CD1c-positive myeloid dendritic cell (primary cell): ENCODE data around the gene TFR2.
"Not testable (repeated sequence)": the region's sequence is repeated elsewhere in the genome, so short reads cannot be mapped to it uniquely, and the experiment has no call there.

Experiments used
- DNase-seq: peaks from one replicate; pipeline ENCODE4 v3.0.0-alpha.2; 2016; ENCODE audit errors: extremely low spot score

TFR2 gene

GRCh38 chr7:100678291-100678984, 37.1 kb upstream of the TFR2 start:
- DNase-seq: no peak

GRCh38 chr7:100677308-100678267, 36.2 kb upstream of the TFR2 start:
- DNase-seq: no peak

GRCh38 chr7:100676501-100677306, 35.4 kb upstream of the TFR2 start:
- no peak for DNase-seq

GRCh38 chr7:100675581-100676350, 34.4 kb upstream of the TFR2 start:
- DNase-seq: peak; percentile 83

GRCh38 chr7:100675105-100675451, 33.7 kb upstream of the TFR2 start:
- no peak for DNase-seq

- peak; percentile 59 for DNase-seq
These were observed 33.2 kb upstream of the TFR2 start for GRCh38 chr7:100674411-100675104.

GRCh38 chr7:100673942-100674410, 32.6 kb upstream of the TFR2 start:
- DNase-seq: peak; percentile 45

GRCh38 chr7:100673302-100673941, 32.1 kb upstream of the TFR2 start, which contains the start of gene GNB2:
GNB2 (plus strand) TSS chr7:100673740; CDS start chr7:100676266, 2,526 bp downstream.
- peak; percentile 99 for DNase-seq

- DNase-seq: no peak
These were observed 30.3 kb upstream of the TFR2 start for GRCh38 chr7:100671353-100672327.

- peak; percentile 40 for DNase-seq
These were observed 28.7 kb upstream of the TFR2 start for GRCh38 chr7:100670074-100670473.

- DNase-seq: not testable (repeated sequence)
These were observed 27.8 kb upstream of the TFR2 start for GRCh38 chr7:100669106-100669505.

- no peak for DNase-seq
These were observed 26.7 kb upstream of the TFR2 start for GRCh38 chr7:100668069-100668449.

- no peak for DNase-seq
These were observed 26.1 kb upstream of the TFR2 start for GRCh38 chr7:100667331-100668068.

- DNase-seq: no peak
These were observed 23.9 kb upstream of the TFR2 start for GRCh38 chr7:100665168-100665726.

- DNase-seq: not testable (repeated sequence)
These were observed 20.9 kb upstream of the TFR2 start for GRCh38 chr7:100662194-100662776.

- DNase-seq: peak; percentile 76
These were observed 14.7 kb upstream of the TFR2 start, which contains the start of gene ACTL6B for GRCh38 chr7:100655908-100656674. ACTL6B (minus strand) TSS chr7:100656448; CDS start chr7:100656354, 94 bp downstream.
